GM12891 (cell line): ENCODE measurements around the gene CCL2.

Source experiments
- DNase-seq: peaks from one replicate; pipeline ENCODE4 v3.0.0; 2011; ENCODE audit warnings: low spot score; ENCODE audit not compliant: insufficient read length
- FAIRE-seq: peaks from 2 replicates; lab custom pipeline; 2011; peaks lifted over from hg19 to GRCh38; lab: Jason Lieb, UNC
- PAX5 ChIP-seq: IDR thresholded peaks from 2 replicates; pipeline ENCODE4 v1.6.1; 2011; ENCODE audit warnings: low read length, moderate library complexity, mild to moderate bottlenecking; ENCODE audit not compliant: insufficient read depth, severe bottlenecking
- POLR2A ChIP-seq: IDR thresholded peaks from 2 replicates; pipeline ENCODE4 v1.6.1; 2011; ENCODE audit warnings: low read depth, low read length, control low read depth
- POLR2AphosphoS5 ChIP-seq: IDR thresholded peaks from 2 replicates; pipeline ENCODE4 v1.6.1; 2011; ENCODE audit warnings: low read depth, low read length, control low read depth
- POU2F2 ChIP-seq: IDR thresholded peaks from 2 replicates; pipeline ENCODE4 v1.6.1; 2011; ENCODE audit warnings: low read depth, mild to moderate bottlenecking, control low read depth, low read length, moderate library complexity
- SPI1 ChIP-seq: IDR thresholded peaks from 2 replicates; pipeline ENCODE4 v1.6.1; 2011; ENCODE audit warnings: low read depth, low read length, control low read depth
- TAF1 ChIP-seq: IDR thresholded peaks from 2 replicates; pipeline ENCODE4 v1.6.1; 2011; ENCODE audit warnings: low read depth, low read length, control low read depth

Gene CCL2

DNA sequence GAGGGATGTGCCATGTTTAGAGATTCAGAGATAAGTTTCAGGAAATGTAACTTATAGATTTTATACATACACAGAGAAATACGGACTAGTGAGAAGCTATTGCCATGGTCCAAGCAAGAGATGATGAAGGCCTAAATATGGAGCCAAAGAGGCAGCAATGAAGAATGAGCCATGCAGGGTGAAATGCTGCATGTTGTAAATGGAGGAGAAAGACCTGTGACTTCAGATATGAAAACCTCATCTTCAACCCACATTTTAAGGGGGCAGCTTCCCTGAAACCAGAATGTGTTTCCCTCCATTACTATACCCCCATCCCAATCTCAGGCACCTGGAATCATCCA is 2.9 kb downstream of the CCL2 start:
- DNase-seq: no peak
- TF ChIP-seq SPI1 (no peak), TAF1 (no peak), POLR2A (no peak), POLR2AphosphoS5 (no peak)
- no peak for FAIRE-seq

DNA sequence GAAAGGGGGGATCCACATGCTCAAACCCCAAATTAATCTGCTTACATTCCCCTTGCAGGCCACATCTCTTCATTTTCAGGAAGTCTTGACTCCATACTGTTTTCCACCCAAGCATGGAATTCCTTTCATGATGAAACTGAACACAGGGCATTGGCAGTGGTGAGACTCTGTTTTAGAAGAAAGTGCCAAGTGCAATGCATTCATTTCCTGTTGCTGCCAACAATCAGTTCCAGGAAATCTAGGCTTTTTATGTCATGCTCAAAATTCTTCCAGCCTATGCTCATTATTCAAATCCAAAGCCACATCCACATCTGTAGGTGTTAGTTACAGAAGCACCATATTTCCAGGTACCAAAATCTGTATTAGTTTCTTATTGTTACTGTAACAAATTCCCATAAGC is 4.1 kb downstream of the CCL2 start:
- no peak for FAIRE-seq
- no peak for TF ChIP-seq POU2F2
- TF ChIP-seq PAX5: no peak
- TF ChIP-seq POLR2AphosphoS5: no peak
- no peak for TF ChIP-seq SPI1
- no peak for TF ChIP-seq POLR2A
- TF ChIP-seq TAF1: no peak
- no peak for DNase-seq

DNA sequence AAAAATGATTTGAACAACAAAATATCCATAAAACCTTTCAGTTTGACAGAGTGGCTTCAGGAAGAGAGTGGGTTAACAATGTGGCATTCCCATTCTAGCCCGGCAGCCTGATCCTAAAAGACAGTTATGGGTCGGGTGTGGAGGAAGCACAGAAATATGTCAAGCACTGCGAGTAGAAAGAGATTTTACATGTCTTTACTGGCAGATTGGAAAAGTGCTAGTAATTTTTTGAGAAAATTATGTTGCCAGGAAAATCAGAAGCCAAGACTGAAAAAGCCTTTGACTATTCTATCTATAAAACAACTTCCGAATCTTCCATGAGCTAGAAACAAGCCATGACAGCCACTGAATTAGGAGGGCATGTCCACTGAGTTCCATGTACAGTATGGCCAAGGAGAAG is 5.8 kb downstream of the CCL2 start:
- no peak for DNase-seq
- no peak for FAIRE-seq

GRCh38 chr17:34261568-34262337 is 6.7 kb downstream of the CCL2 start:
- no peak for FAIRE-seq
- no peak for DNase-seq
- no peak for TF ChIP-seq POU2F2
- no peak for TF ChIP-seq PAX5
- no peak for TF ChIP-seq POLR2A
- TF ChIP-seq TAF1: no peak
- no peak for TF ChIP-seq SPI1
- TF ChIP-seq POLR2AphosphoS5: no peak

More for the DNA sequence above, 5.8 kb downstream of the CCL2 start:
- TF ChIP-seq TAF1: no peak
- no peak for TF ChIP-seq PAX5
- TF ChIP-seq SPI1: no peak
- no peak for TF ChIP-seq POLR2AphosphoS5
- TF ChIP-seq POU2F2: no peak
- TF ChIP-seq POLR2A: no peak

- TF ChIP-seq POLR2AphosphoS5: no peak
- no peak for TF ChIP-seq SPI1
- TF ChIP-seq PAX5: no peak
- no peak for TF ChIP-seq POU2F2
- TF ChIP-seq TAF1: no peak
- no peak for TF ChIP-seq POLR2A
- no peak for DNase-seq
- FAIRE-seq: no peak
Observed at GRCh38 chr17:34265711-34266110, 10.6 kb downstream of the CCL2 start.

GRCh38 chr17:34269969-34270368 is 14.9 kb downstream of the CCL2 start, which contains the start of gene CCL7:
Gene CCL7, plus strand, starts transcription at chr17:34270221. Its CDS starts 70 bp downstream, at chr17:34270291.
- DNase-seq (no peak), FAIRE-seq (no peak)
- no peak for TF ChIP-seq PAX5
- no peak for TF ChIP-seq POU2F2
- no peak for TF ChIP-seq TAF1
- no peak for TF ChIP-seq SPI1
- no peak for TF ChIP-seq POLR2A
- no peak for TF ChIP-seq POLR2AphosphoS5

DNA sequence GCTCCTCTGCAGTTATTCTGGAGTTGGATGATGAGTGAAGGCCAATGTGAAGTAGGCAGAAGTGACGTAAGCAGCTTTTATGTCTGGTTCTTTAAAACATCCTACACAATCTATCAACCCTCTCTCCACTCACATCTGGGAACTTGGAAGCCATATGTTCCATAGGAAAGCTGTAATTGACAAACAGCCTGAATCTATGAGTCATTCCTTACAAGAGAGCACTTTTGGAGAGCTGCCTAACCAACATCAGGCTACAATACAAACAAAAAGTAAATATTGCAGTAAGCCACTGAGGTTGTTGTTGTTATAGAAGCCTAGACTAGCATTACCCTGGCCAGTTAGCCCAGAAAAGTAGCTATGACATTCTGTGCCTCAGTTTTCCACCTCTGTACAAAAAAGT is 20.8 kb downstream of the CCL2 start:
- DNase-seq: no peak
- FAIRE-seq: no peak
- TF ChIP-seq SPI1 (no peak), TAF1 (no peak), POLR2A (no peak), PAX5 (no peak), POLR2AphosphoS5 (no peak), POU2F2 (no peak)

DNA sequence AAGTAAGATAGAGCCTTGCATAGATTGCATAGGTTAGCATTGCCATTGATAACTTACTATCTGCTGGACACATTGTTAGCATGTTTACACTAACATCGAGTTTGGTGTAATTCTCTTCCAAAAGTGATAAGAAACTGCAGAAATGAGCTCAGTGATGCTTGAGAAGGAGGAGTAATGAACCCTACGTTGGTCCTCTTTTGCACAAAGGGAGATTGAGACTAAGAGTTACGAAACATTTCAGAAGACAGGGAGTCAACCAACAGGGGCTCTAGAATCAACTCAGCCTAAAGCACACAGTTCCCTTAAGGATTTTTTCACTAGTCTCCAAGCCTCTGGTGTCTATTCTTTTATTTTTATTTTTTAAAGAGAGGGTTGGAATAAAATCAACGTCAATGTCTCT is 21.7 kb downstream of the CCL2 start:
- FAIRE-seq (no peak), DNase-seq (no peak)
- TF ChIP-seq POLR2AphosphoS5: no peak
- TF ChIP-seq POLR2A: no peak
- TF ChIP-seq TAF1: no peak

- TF ChIP-seq PAX5: no peak
- no peak for TF ChIP-seq SPI1
- no peak for TF ChIP-seq POLR2A
- no peak for TF ChIP-seq TAF1
- TF ChIP-seq POU2F2: no peak
- no peak for TF ChIP-seq POLR2AphosphoS5
- FAIRE-seq: no peak
- no peak for DNase-seq
Observed at GRCh38 chr17:34283571-34283970, 28.5 kb downstream of the CCL2 start.

DNA sequence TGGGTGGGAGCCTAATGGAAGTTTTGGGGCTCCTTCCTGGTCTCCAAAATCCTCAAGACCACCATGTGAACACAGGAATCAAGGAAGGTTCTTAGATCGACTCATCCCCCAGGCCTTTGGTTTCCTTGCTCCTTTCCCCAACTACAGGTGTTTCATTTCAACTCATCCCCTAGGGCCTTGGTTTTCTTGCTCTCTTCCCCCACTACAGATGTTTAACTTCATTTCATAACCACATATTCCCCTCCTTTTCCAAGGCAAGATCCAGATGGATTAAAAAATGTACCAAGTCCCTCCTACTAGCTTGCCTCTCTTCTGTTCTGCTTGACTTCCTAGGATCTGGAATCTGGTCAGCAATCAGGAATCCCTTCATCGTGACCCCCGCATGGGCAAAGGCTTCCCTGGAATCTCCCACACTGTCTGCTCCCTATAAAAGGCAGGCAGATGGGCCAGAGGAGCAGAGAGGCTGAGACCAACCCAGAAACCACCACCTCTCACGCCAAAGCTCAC is 30.3 kb downstream of the CCL2 start, which contains the start of gene CCL11:
Gene CCL11, plus strand, starts transcription at position 457 of the 507 bp plus-strand sequence. CDS start 67 bp downstream, outside the sequence.
- FAIRE-seq (no peak), DNase-seq (no peak)
- no peak for TF ChIP-seq TAF1
- TF ChIP-seq POU2F2: no peak
- TF ChIP-seq PAX5: no peak
- no peak for TF ChIP-seq SPI1
